VCaP (cell line): ENCODE results near the gene SRSF4.
"Not testable (repeated sequence)": the region's sequence is repeated elsewhere in the genome, so short reads cannot be mapped to it uniquely, and the experiment has no call there.

Experiments
- H3K27ac ChIP-seq: fragments of 450-650 bp; 2 replicates; pipeline ENCODE4 v1.5.1; 2017
- CTCF ChIP-seq: fragments of 450-650 bp; conservative IDR thresholded peaks from 2 replicates; pipeline ENCODE4 v1.5.1; 2017; ENCODE audit warnings: mild to moderate bottlenecking, moderate library complexity

SRSF4 gene

GRCh38 chr1:29114654-29115053, 67.0 kb downstream of the SRSF4 start:
- TF ChIP-seq CTCF, result no peak
- no peak overlapping the region for H3K27ac ChIP-seq

GRCh38 chr1:29113413-29114117, 68.1 kb downstream of the SRSF4 start:
- no peak for TF ChIP-seq CTCF
- H3K27ac ChIP-seq, result no peak overlapping the region

GRCh38 chr1:29112705-29113412, 68.8 kb downstream of the SRSF4 start:
- TF ChIP-seq CTCF, result no peak

GRCh38 chr1:29108041-29108440, 73.7 kb downstream of the SRSF4 start:
- H3K27ac ChIP-seq, result not testable (repeated sequence)

More at GRCh38 chr1:29112705-29113412, 68.8 kb downstream of the SRSF4 start:
- no peak overlapping the region for H3K27ac ChIP-seq

- no peak overlapping the region for H3K27ac ChIP-seq
- no peak for TF ChIP-seq CTCF
Observed at GRCh38 chr1:29105822-29106221, 75.9 kb downstream of the SRSF4 start.

- TF ChIP-seq CTCF, result no peak
- no peak overlapping the region for H3K27ac ChIP-seq
Observed at GRCh38 chr1:29100487-29100886, 81.2 kb downstream of the SRSF4 start.

GRCh38 chr1:29099286-29099685, 82.4 kb downstream of the SRSF4 start:
- no peak for TF ChIP-seq CTCF
- no peak overlapping the region for H3K27ac ChIP-seq
